GM12872 (cell line): ENCODE results near the gene QSOX2.

Experiments used
- CTCF ChIP-seq: IDR thresholded peaks from 3 replicates; pipeline ENCODE4 v1.5.1; 2011; ENCODE audit warnings: low read depth, mild to moderate bottlenecking, low read length, moderate library complexity; ENCODE audit not compliant: insufficient read depth

Gene QSOX2

GRCh38 chr9:136280535-136281315, 35.1 kb upstream of the QSOX2 start:
- no peak for TF ChIP-seq CTCF

- no peak for TF ChIP-seq CTCF
These were observed 33.9 kb upstream of the QSOX2 start for GRCh38 chr9:136279471-136279870.

GRCh38 chr9:136278894-136279293, 33.3 kb upstream of the QSOX2 start:
- no peak for TF ChIP-seq CTCF

GRCh38 chr9:136278221-136278620, 32.6 kb upstream of the QSOX2 start:
- no peak for TF ChIP-seq CTCF

- no peak for TF ChIP-seq CTCF
These were observed 32.1 kb upstream of the QSOX2 start for GRCh38 chr9:136277746-136278145.

GRCh38 chr9:136276716-136277115, 31.1 kb upstream of the QSOX2 start:
- no peak for TF ChIP-seq CTCF

- no peak for TF ChIP-seq CTCF
These were observed 30.2 kb upstream of the QSOX2 start for GRCh38 chr9:136275655-136276429.
